GM12878 (cell line): Measurements from ENCODE around the gene CHKA. TPM values are rescaled to one million over a fixed set of nuclear protein-coding genes. Genes with fewer than 3 reads are reported as not detected.

Experiments used
- ATAC-seq: fragments of 200-7000 bp; cut with Tn5 transposase; 3 replicates; pipeline ENCODE4 v1.9.1; 2020; ENCODE audit warnings: mild to moderate bottlenecking, moderate library complexity
- BruUV-seq: library from RNA; stranded (reverse); fragments of 400-500 nt; replicated peaks from 2 replicates; lab custom pipeline; 2021; lab: Mats Ljungman, UMichigan
- CTCF ChIA-PET: fragments of 300-600 bp; sonication (Branson Sonifier 250); formaldehyde crosslinking; extraction: SDS; loops from one replicate; lab custom pipeline; 2021; ENCODE audit warnings: inconsistent platforms; lab: Yijun Ruan, JAX
- POLR2A ChIA-PET: fragments of 350-600 bp; formaldehyde crosslinking; extraction: SDS; loops from one replicate; lab custom pipeline; 2021; ENCODE audit warnings: inconsistent platforms; lab: Charles Lee
- RAD21 ChIA-PET: fragments of 300-600 bp; sonication (Branson Sonifier 250); formaldehyde crosslinking; loops from one replicate; lab custom pipeline; 2023; ENCODE audit warnings: antibody characterized with exemption; ENCODE audit not compliant: unreplicated experiment; lab: Charles Lee
- SMC1A ChIA-PET: fragments of 300-600 bp; sonication (Branson Sonifier 250); formaldehyde crosslinking; loops from one replicate; lab custom pipeline; 2023; ENCODE audit not compliant: unreplicated experiment, uncharacterized antibody; lab: Charles Lee
- DNase-seq: peaks from one replicate; pipeline ENCODE4 v3.0.0-alpha.2; 2011; ENCODE audit warnings: low read depth, low spot score
- FAIRE-seq: peaks from 3 replicates; lab custom pipeline; 2011; peaks lifted over from hg19 to GRCh38; lab: Jason Lieb, UNC
- H2AFZ ChIP-seq: 2 replicates; pipeline ENCODE4 v1.6.0; 2011; ENCODE audit warnings: low read depth, low read length, control low read depth; ENCODE audit not compliant: control insufficient read depth
- H3K27ac ChIP-seq: 2 replicates; pipeline ENCODE4 v1.5.1; 2011; ENCODE audit warnings: control low read depth; ENCODE audit not compliant: control insufficient read depth, insufficient read depth
- H3K27me3 ChIP-seq, 2 experiments: replicated peaks in 1 of 2; 2 replicates each; pipeline versions ENCODE4 v1.6.0 to v1.6.1; 2011; ENCODE audit warnings: low read length in 1 of 2; ENCODE audit not compliant: control insufficient read depth in 2 of 2, insufficient read depth in 2 of 2
- H3K36me3 ChIP-seq, 2 experiments: 2 replicates each; pipeline ENCODE4 v1.5.1; 2011; ENCODE audit warnings: low read length in 1 of 2; ENCODE audit not compliant: control insufficient read depth in 2 of 2, insufficient read depth in 2 of 2
- H3K4me1 ChIP-seq: 2 replicates; pipeline ENCODE4 v1.6.1; 2011; ENCODE audit warnings: mild to moderate bottlenecking, low read length, moderate library complexity, mixed read lengths; ENCODE audit not compliant: control insufficient read depth, insufficient read depth
- H3K4me2 ChIP-seq: 2 replicates; pipeline ENCODE4 v1.6.0; 2011; ENCODE audit warnings: control low read depth; ENCODE audit not compliant: control insufficient read depth, insufficient read depth
- H3K4me3 ChIP-seq: fragments of 200-600 bp; sonication (generic); 2 replicates; pipeline ENCODE4 v1.5.1; 2016
- H3K79me2 ChIP-seq: 2 replicates; pipeline ENCODE4 v1.6.0; 2011; ENCODE audit warnings: low read length; ENCODE audit not compliant: control insufficient read depth, insufficient read depth
- H3K9ac ChIP-seq: 2 replicates; pipeline ENCODE4 v1.8.0; 2011; ENCODE audit warnings: low read length, control low read depth, mixed read lengths; ENCODE audit not compliant: control insufficient read depth, insufficient read depth
- H3K9me3 ChIP-seq: replicated peaks from 3 replicates; pipeline ENCODE4 v1.5.1; 2011; ENCODE audit warnings: mild to moderate bottlenecking, low read length; ENCODE audit not compliant: control insufficient read depth, insufficient read depth
- H4K20me1 ChIP-seq: 2 replicates; pipeline ENCODE4 v1.6.0; 2011; ENCODE audit not compliant: control insufficient read depth, insufficient read depth
- ATF7 ChIP-seq: fragments of 450-650 bp; IDR thresholded peaks from 2 replicates; pipeline ENCODE4 v1.6.1; 2016; ENCODE audit warnings: low read depth, mild to moderate bottlenecking
- CBX3 ChIP-seq: fragments of 200-600 bp; sonication (generic); IDR thresholded peaks from 2 replicates; pipeline ENCODE4 v1.6.1; 2016; ENCODE audit warnings: low read depth, borderline replicate concordance
- EGR1 ChIP-seq, 2 experiments: IDR thresholded peaks; 1 replicate in 1 of 2; 2 replicates in 1 of 2; pipeline ENCODE4 v1.6.1; 2011 to 2012; ENCODE audit warnings: low read depth in 2 of 2, low read length in 2 of 2, borderline replicate concordance in 1 of 2, mild to moderate bottlenecking in 1 of 2, moderate library complexity in 1 of 2
- NFYA ChIP-seq: IDR thresholded peaks from 2 replicates; pipeline ENCODE4 v1.6.1; 2011; ENCODE audit warnings: low read depth, mild to moderate bottlenecking, low read length, improper control_type of control experiment, borderline replicate concordance
- POLR2AphosphoS5 ChIP-seq: IDR thresholded peaks from 2 replicates; pipeline ENCODE4 v1.6.1; 2011; ENCODE audit warnings: mild to moderate bottlenecking, low read length, inconsistent platforms
- SREBF1 ChIP-seq: IDR thresholded peaks from 2 replicates; pipeline ENCODE4 v1.6.1; 2012; ENCODE audit warnings: mild to moderate bottlenecking, low read length
- TCF12 ChIP-seq: IDR thresholded peaks from 2 replicates; pipeline ENCODE4 v1.6.1; 2011; ENCODE audit warnings: low read depth, mild to moderate bottlenecking, low read length
- WGBS: methylation state at CpG from one replicate; pipeline ENCODE4 v1.1.6; 2016; ENCODE audit warnings: low lambda C conversion rate; ENCODE audit not compliant: insufficient replicate concordance, insufficient coverage; ENCODE audit errors: missing lambda C conversion rate; 5-methylcytosine and 5-hydroxymethylcytosine counted together
- in situ Hi-C: fragments of 300-500 bp; cut with MboI; formaldehyde crosslinking; loops from 9 replicates; pipeline ENCODE4 v1.14.3; 2018; ENCODE audit warnings: mixed read lengths
- intact Hi-C: fragments of 100-400 bp; cut with micrococcal nuclease; formaldehyde crosslinking; loops from one replicate; pipeline ENCODE4 v1.14.2; 2022; ENCODE audit not compliant: unreplicated experiment
- polyA plus RNA-seq, 11 experiments: library from polyadenylated mRNA; depleted of rRNA in 4 of 11; unstranded in 6 of 11; stranded (reverse) in 5 of 11; fragments of >200 nt; fragmentation: Nextera tagmentation in 4 of 11; fragmentation: Illumina TruSeq in 1 of 11; extraction: Ambion mirVana in 4 of 11; extraction: Trizol in 1 of 11; gene quantifications; 1 replicate in 1 of 11; 2 replicates in 10 of 11; pipeline versions ENCODE4 v1.2.1 to v1.2.3, GENCODE V29; 2011 to 2016; ENCODE audit warnings: inconsistent platforms in 2 of 11, missing spikeins in 2 of 11, low read depth in 1 of 11
- total RNA-seq, 4 experiments: library from RNA; depleted of rRNA in 3 of 4; stranded (reverse); fragments of >200 nt in 3 of 4; fragmentation: Illumina TruSeq in 1 of 4; extraction: Trizol in 1 of 4; gene quantifications; 2 replicates each; pipeline versions ENCODE4 v1.2.1 to v1.2.3, GENCODE V29; 2013 to 2021
- TF ChIP-seq, protein P1 (sequence below): fragments of 450-650 bp; IDR thresholded peaks from 2 replicates; pipeline ENCODE4 v1.6.1; 2018; ENCODE audit warnings: mild to moderate bottlenecking, low read depth, moderate library complexity; ENCODE audit not compliant: partially characterized antibody
- TF ChIP-seq, protein P2 (sequence below): fragments of 450-650 bp; IDR thresholded peaks from 2 replicates; pipeline ENCODE4 v1.6.1; 2017; ENCODE audit warnings: antibody characterized with exemption, mild to moderate bottlenecking, moderate library complexity
- TF ChIP-seq, protein P3 (sequence below): IDR thresholded peaks from 2 replicates; pipeline ENCODE4 v1.6.1; 2012; ENCODE audit warnings: low read depth, low read length, improper control_type of control experiment

Gene CHKA
- total and polyA plus RNA-seq, 10 of the 15 experiments (the other 5 are each of a cell fraction or from before 2014, with no cell fraction given), result 5.2 to 29.2 (median 21.2) TPM

DNA sequence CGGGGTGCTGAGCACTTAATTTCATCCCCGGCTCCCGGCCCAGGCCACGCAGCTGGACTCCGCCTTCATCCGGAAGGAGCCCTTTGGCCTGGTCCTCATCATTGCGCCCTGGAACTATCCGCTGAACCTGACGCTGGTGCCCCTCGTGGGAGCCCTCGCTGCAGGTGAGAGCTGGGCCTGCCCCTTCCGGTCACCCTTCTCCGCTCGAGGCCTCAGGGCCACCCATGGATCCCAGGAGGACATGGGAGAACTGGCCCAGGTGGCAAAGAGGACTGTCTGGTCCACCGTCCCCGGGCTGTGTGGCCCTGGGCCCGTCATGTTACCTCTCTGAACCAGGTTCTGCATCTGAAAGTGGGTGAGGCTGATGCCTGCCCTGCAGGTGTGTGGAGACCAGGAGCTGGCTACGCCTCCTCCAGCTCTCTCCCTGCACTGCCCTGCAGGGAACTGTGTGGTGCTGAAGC lies 102.4 kb downstream of the CHKA start (continued):
- TF ChIP-seq, protein P1, sequence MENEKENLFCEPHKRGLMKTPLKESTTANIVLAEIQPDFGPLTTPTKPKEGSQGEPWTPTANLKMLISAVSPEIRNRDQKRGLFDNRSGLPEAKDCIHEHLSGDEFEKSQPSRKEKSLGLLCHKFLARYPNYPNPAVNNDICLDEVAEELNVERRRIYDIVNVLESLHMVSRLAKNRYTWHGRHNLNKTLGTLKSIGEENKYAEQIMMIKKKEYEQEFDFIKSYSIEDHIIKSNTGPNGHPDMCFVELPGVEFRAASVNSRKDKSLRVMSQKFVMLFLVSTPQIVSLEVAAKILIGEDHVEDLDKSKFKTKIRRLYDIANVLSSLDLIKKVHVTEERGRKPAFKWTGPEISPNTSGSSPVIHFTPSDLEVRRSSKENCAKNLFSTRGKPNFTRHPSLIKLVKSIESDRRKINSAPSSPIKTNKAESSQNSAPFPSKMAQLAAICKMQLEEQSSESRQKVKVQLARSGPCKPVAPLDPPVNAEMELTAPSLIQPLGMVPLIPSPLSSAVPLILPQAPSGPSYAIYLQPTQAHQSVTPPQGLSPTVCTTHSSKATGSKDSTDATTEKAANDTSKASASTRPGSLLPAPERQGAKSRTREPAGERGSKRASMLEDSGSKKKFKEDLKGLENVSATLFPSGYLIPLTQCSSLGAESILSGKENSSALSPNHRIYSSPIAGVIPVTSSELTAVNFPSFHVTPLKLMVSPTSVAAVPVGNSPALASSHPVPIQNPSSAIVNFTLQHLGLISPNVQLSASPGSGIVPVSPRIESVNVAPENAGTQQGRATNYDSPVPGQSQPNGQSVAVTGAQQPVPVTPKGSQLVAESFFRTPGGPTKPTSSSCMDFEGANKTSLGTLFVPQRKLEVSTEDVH, result no peak
- TF ChIP-seq SREBF1, result no peak
- TF ChIP-seq TCF12, result no peak
- no peak for TF ChIP-seq CBX3

DNA sequence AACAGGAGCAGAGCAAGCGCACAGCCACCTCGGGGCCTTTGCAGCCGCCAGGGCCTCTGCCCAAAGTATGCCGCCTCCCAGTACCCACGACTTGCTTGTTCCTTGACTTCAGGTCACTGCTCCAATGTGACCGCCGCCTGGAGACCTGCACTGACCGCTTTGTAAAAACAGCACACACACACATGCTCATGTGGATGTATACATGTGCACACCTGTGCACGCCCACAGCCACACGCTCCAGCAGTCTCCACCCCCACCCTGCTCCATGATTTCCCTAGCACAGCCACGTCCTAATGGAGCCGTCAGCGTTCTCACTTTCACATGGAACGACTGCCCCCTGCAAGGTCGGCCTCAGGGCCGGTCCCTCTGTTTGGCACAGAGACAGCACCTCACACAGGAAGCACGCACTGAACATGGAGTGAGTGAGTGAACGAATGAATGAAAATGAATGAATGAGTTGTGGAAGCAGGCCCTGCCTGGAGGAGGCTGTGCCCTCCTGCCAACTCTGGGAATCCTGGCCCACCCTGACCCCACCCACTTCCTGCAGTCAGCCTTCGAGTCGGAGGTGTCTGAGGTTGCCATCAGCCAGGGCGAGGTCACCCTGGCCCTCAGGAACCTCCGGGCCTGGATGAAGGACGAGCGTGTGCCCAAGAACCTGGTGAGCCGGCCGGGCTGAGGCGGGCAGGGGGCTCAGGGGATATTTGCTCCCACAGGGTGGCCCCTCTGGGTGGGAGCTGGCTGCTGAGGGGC lies 103.0 kb downstream of the CHKA start:
- RAD21 ChIA-PET, result no interaction called here
- DNase-seq, result no peak
- TF ChIP-seq NFYA, result no peak
- no peak for TF ChIP-seq EGR1 (IDR thresholded peaks at IDR 0.05; ENCODE audit: borderline replicate concordance in 1 of 2, low read depth in 2 of 2, low read length in 2 of 2)
- TF ChIP-seq, protein P2, sequence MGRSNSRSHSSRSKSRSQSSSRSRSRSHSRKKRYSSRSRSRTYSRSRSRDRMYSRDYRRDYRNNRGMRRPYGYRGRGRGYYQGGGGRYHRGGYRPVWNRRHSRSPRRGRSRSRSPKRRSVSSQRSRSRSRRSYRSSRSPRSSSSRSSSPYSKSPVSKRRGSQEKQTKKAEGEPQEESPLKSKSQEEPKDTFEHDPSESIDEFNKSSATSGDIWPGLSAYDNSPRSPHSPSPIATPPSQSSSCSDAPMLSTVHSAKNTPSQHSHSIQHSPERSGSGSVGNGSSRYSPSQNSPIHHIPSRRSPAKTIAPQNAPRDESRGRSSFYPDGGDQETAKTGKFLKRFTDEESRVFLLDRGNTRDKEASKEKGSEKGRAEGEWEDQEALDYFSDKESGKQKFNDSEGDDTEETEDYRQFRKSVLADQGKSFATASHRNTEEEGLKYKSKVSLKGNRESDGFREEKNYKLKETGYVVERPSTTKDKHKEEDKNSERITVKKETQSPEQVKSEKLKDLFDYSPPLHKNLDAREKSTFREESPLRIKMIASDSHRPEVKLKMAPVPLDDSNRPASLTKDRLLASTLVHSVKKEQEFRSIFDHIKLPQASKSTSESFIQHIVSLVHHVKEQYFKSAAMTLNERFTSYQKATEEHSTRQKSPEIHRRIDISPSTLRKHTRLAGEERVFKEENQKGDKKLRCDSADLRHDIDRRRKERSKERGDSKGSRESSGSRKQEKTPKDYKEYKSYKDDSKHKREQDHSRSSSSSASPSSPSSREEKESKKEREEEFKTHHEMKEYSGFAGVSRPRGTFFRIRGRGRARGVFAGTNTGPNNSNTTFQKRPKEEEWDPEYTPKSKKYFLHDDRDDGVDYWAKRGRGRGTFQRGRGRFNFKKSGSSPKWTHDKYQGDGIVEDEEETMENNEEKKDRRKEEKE, result no peak
- TF ChIP-seq, protein P3, sequence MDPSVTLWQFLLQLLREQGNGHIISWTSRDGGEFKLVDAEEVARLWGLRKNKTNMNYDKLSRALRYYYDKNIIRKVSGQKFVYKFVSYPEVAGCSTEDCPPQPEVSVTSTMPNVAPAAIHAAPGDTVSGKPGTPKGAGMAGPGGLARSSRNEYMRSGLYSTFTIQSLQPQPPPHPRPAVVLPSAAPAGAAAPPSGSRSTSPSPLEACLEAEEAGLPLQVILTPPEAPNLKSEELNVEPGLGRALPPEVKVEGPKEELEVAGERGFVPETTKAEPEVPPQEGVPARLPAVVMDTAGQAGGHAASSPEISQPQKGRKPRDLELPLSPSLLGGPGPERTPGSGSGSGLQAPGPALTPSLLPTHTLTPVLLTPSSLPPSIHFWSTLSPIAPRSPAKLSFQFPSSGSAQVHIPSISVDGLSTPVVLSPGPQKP, result no peak
- no peak for TF ChIP-seq ATF7
- TF ChIP-seq POLR2AphosphoS5, result no peak
- CTCF ChIA-PET, result no interaction called here
- H3K9me3 ChIP-seq, result no peaks in the 10 kb centered on the region
- intact Hi-C loops (no loop called here), in situ Hi-C loops (no loop called here)
- no peak for FAIRE-seq
- H3K36me3 ChIP-seq, result no peaks in the 10 kb centered on the region
- SMC1A ChIA-PET, result no interaction called here
- H2AFZ ChIP-seq, result no peak overlapping the region
- no peaks in the 10 kb centered on the region for H3K79me2 ChIP-seq
- no TSS peak for BruUV-seq
- H3K27ac ChIP-seq, result no peak overlapping the region
- H4K20me1 ChIP-seq, result no peaks in the 10 kb centered on the region
- H3K4me2 ChIP-seq, result no peak overlapping the region
- no peaks in the 10 kb centered on the region; a peak in 1 of 4 replicates for H3K27me3 ChIP-seq
- H3K9ac ChIP-seq, result no peak overlapping the region
- no peak for ATAC-seq
- POLR2A ChIA-PET, result no interaction called here
- no peak overlapping the region for H3K4me3 ChIP-seq
- H3K4me1 ChIP-seq, result no peaks in the 10 kb centered on the region
- WGBS, result 46% methylated on average over 27 of the region's 27 CpGs
